H9 (cell line): ENCODE measurements around the gene SNX22. TPM values are rescaled to one million over a fixed set of nuclear protein-coding genes. Genes with fewer than 3 reads are reported as not detected.
A peak's percentile ranks its signal among the peaks of the same experiment; 100 is the strongest.

Experiments used
- DNase-seq: peaks from one replicate; pipeline ENCODE4 v3.0.0-alpha.2; 2017
- H2AFZ ChIP-seq: one replicate; pipeline ENCODE4 v1.6.1; 2013; ENCODE audit warnings: mild to moderate bottlenecking, low read length, control low read depth, moderate library complexity
- H2AK5ac ChIP-seq: 2 replicates; pipeline ENCODE4 v1.6.1; 2013; ENCODE audit warnings: low read length, control low read depth, mixed read lengths; ENCODE audit not compliant: insufficient read length
- H2BK120ac ChIP-seq: one replicate; pipeline ENCODE4 v1.6.1; 2013; ENCODE audit warnings: low read depth, mild to moderate bottlenecking, low read length, control low read depth, inconsistent platforms; ENCODE audit not compliant: poor library complexity, severe bottlenecking
- H2BK12ac ChIP-seq: 2 replicates; pipeline ENCODE4 v1.6.1; 2013; ENCODE audit warnings: low read length, control low read depth, mixed read lengths, low read depth; ENCODE audit not compliant: insufficient read length
- H2BK15ac ChIP-seq: 2 replicates; pipeline ENCODE4 v1.6.1; 2013; ENCODE audit warnings: low read depth, low read length, control low read depth
- H2BK20ac ChIP-seq: one replicate; pipeline ENCODE4 v1.6.1; 2013; ENCODE audit warnings: low read depth, mild to moderate bottlenecking, low read length, control low read depth, inconsistent platforms; ENCODE audit not compliant: poor library complexity, severe bottlenecking
- H2BK5ac ChIP-seq: 2 replicates; pipeline ENCODE4 v1.6.1; 2013; ENCODE audit warnings: low read length, control low read depth, mixed read lengths; ENCODE audit not compliant: insufficient read length
- H3K14ac ChIP-seq: 2 replicates; pipeline ENCODE4 v1.6.1; 2013; ENCODE audit warnings: low read length, control low read depth; ENCODE audit not compliant: insufficient read depth
- H3K18ac ChIP-seq: 2 replicates; pipeline ENCODE4 v1.6.1; 2013; ENCODE audit warnings: low read depth, mild to moderate bottlenecking, mixed read lengths, low read length, control low read depth; ENCODE audit not compliant: insufficient read length
- H3K23ac ChIP-seq: 2 replicates; pipeline ENCODE4 v1.6.1; 2013; ENCODE audit warnings: low read length, control low read depth, mixed read lengths, low read depth; ENCODE audit not compliant: insufficient read length
- H3K23me2 ChIP-seq: 2 replicates; pipeline ENCODE4 v1.6.1; 2013; ENCODE audit warnings: low read depth, mild to moderate bottlenecking, mixed read lengths, low read length, control low read depth; ENCODE audit not compliant: insufficient read length, poor library complexity, severe bottlenecking
- H3K27ac ChIP-seq: 2 replicates; pipeline ENCODE4 v1.5.1; 2013; ENCODE audit warnings: low read length, control low read depth, mixed read lengths, low read depth; ENCODE audit not compliant: insufficient read length
- H3K27me3 ChIP-seq: 2 replicates; pipeline ENCODE4 v1.6.1; 2013; ENCODE audit warnings: low read length, control low read depth, inconsistent platforms; ENCODE audit not compliant: insufficient read depth
- H3K4ac ChIP-seq: 2 replicates; pipeline ENCODE4 v1.6.1; 2013; ENCODE audit warnings: low read depth, mild to moderate bottlenecking, control low read depth, inconsistent platforms, low read length, moderate library complexity
- H3K4me1 ChIP-seq: 2 replicates; pipeline ENCODE4 v1.6.1; 2013; ENCODE audit warnings: low read length, control low read depth, inconsistent platforms; ENCODE audit not compliant: insufficient read depth
- H3K4me2 ChIP-seq: 2 replicates; pipeline ENCODE4 v1.6.1; 2013; ENCODE audit warnings: low read length, control low read depth, mixed read lengths; ENCODE audit not compliant: insufficient read length, insufficient read depth
- H3K56ac ChIP-seq: 2 replicates; pipeline ENCODE4 v1.6.1; 2013; ENCODE audit warnings: low read depth, mild to moderate bottlenecking, mixed read lengths, low read length, control low read depth; ENCODE audit not compliant: insufficient read length
- H3K79me1 ChIP-seq: 2 replicates; pipeline ENCODE4 v1.6.1; 2013; ENCODE audit warnings: low read depth, mild to moderate bottlenecking, moderate library complexity, low read length, control low read depth, inconsistent platforms; ENCODE audit not compliant: insufficient read depth, poor library complexity, severe bottlenecking
- H3K79me2 ChIP-seq: 2 replicates; pipeline ENCODE4 v1.6.1; 2013; ENCODE audit warnings: low read length, control low read depth, inconsistent platforms; ENCODE audit not compliant: insufficient read depth
- H3K9ac ChIP-seq: 2 replicates; pipeline ENCODE4 v1.6.1; 2013; ENCODE audit warnings: low read length, control low read depth, mixed read lengths; ENCODE audit not compliant: insufficient read length; ENCODE audit errors: extremely low read depth
- H3K9me3 ChIP-seq: one replicate; pipeline ENCODE4 v1.6.1; 2013; ENCODE audit warnings: low read depth, low read length, inconsistent platforms; ENCODE audit not compliant: control insufficient read depth
- H3T11ph ChIP-seq: one replicate; pipeline ENCODE4 v1.6.1; 2013; ENCODE audit warnings: mild to moderate bottlenecking, low read length, control low read depth, inconsistent platforms
- H4K20me1 ChIP-seq: one replicate; pipeline ENCODE4 v1.6.1; 2013; ENCODE audit not compliant: control insufficient read depth, insufficient read length, insufficient read depth
- H4K5ac ChIP-seq: 2 replicates; pipeline ENCODE4 v1.6.1; 2013; ENCODE audit warnings: low read depth, mild to moderate bottlenecking, mixed read lengths, low read length, control low read depth; ENCODE audit not compliant: insufficient read length
- H4K8ac ChIP-seq: replicated peaks from 2 replicates; pipeline ENCODE4 v1.6.1; 2013; ENCODE audit warnings: low read length, control low read depth, mixed read lengths, low read depth; ENCODE audit not compliant: insufficient read length
- H4K91ac ChIP-seq: 2 replicates; pipeline ENCODE4 v1.6.1; 2013; ENCODE audit warnings: low read depth, mild to moderate bottlenecking, moderate library complexity, mixed read lengths, low read length, control low read depth; ENCODE audit not compliant: insufficient read length
- H3K27ac Mint-ChIP-seq, 3 experiments: 2 replicates in 2 of 3; 3 replicates in 1 of 3; pipeline ENCODE4 v1.8.0; 2020 to 2021; ENCODE audit warnings: mixed read lengths in 3 of 3, mild to moderate bottlenecking in 1 of 3, moderate library complexity in 1 of 3
- H3K27me3 Mint-ChIP-seq: 2 replicates; pipeline ENCODE4 v1.8.0; 2021; ENCODE audit warnings: low read depth, mild to moderate bottlenecking, moderate library complexity, mixed read lengths
- H3K36me3 Mint-ChIP-seq, 3 experiments: 2 replicates in 2 of 3; 3 replicates in 1 of 3; pipeline ENCODE4 v1.8.0; 2020 to 2021; ENCODE audit warnings: low read depth in 3 of 3, mixed read lengths in 3 of 3; ENCODE audit not compliant: insufficient read depth in 1 of 3
- H3K4me1 Mint-ChIP-seq, 2 experiments: 2 replicates each; pipeline ENCODE4 v1.8.0; 2020; ENCODE audit warnings: mixed read lengths in 2 of 2
- H3K4me3 Mint-ChIP-seq, 2 experiments: 2 replicates in 1 of 2; 3 replicates in 1 of 2; pipeline ENCODE4 v1.8.0; 2020 to 2021; ENCODE audit warnings: mild to moderate bottlenecking in 2 of 2, mixed read lengths in 2 of 2, moderate library complexity in 1 of 2
- H3K9me3 Mint-ChIP-seq, 2 experiments: 2 replicates in 1 of 2; 3 replicates in 1 of 2; pipeline ENCODE4 v1.8.0; 2020; ENCODE audit warnings: mild to moderate bottlenecking in 2 of 2, mixed read lengths in 2 of 2, moderate library complexity in 1 of 2
- CTCF ChIP-seq: fragments of 200-600 bp; sonication (generic); conservative IDR thresholded peaks from 3 replicates; pipeline ENCODE4 v1.8.0; 2021; ENCODE audit warnings: antibody characterized with exemption, mild to moderate bottlenecking
- WGBS: extraction: QIAGEN DNeasy Blood & Tissue Kit; methylation state at CpG from one replicate; pipeline ENCODE4 v1.1.7; 2013; ENCODE audit warnings: missing lambda C conversion rate, low lambda C conversion rate, mixed read lengths; ENCODE audit not compliant: insufficient read length; ENCODE audit errors: extremely low coverage; 5-methylcytosine and 5-hydroxymethylcytosine counted together
- total RNA-seq: library from RNA; stranded (reverse); gene quantifications from 2 replicates; pipeline ENCODE4 v1.2.1, GENCODE V29; 2021

The SNX22 gene
- total RNA-seq, 1 experiment from 2014 or later: 4.8 TPM

- no peak overlapping the region for H2AK5ac ChIP-seq
- H2BK15ac ChIP-seq: no peak overlapping the region
- WGBS: no CpG with 5 or more reads among the region's 5 CpGs
- no peaks in the 10 kb centered on the region for H4K20me1 ChIP-seq
- H3K9me3 ChIP-seq: no peaks in the 10 kb centered on the region
- H3K9ac ChIP-seq: no peak overlapping the region
- H3T11ph ChIP-seq: no peak overlapping the region
- Mint-ChIP-seq H3K4me3 (no peak overlapping the region), H3K9me3 (no peaks in the 10 kb centered on the region), H3K36me3 (peaks cover 0 to 10% (median 9%) of the 10 kb centered on the region in 3 experiments; a peak in 4 of 7 replicates), H3K4me1 (peaks cover 0 to 7% of the 10 kb centered on the region in 2 experiments; a peak in 1 of 4 replicates), H3K27me3 (no peaks in the 10 kb centered on the region), H3K27ac (peak overlapping the region in 1 of 3 experiments; percentile 47; a peak in 1 of 7 replicates)
- no peak overlapping the region for H3K4ac ChIP-seq
- no peak overlapping the region for H3K56ac ChIP-seq
- no peak overlapping the region for H3K18ac ChIP-seq
- no peak for TF ChIP-seq CTCF
- no peak overlapping the region for H2AFZ ChIP-seq
- no peak overlapping the region for H4K8ac ChIP-seq
- no peaks in the 10 kb centered on the region for H3K27me3 ChIP-seq
- H2BK20ac ChIP-seq: no peak overlapping the region
- no peak for DNase-seq
- no peak overlapping the region for H2BK12ac ChIP-seq
- no peaks in the 10 kb centered on the region for H3K4me1 ChIP-seq
- H2BK120ac ChIP-seq: no peak overlapping the region
- H3K4me2 ChIP-seq: no peak overlapping the region
- H4K91ac ChIP-seq: no peak overlapping the region
- no peak overlapping the region for H3K23ac ChIP-seq
- no peaks in the 10 kb centered on the region for H3K23me2 ChIP-seq
- H3K27ac ChIP-seq: no peak overlapping the region
- H3K79me2 ChIP-seq: no peaks in the 10 kb centered on the region
- no peak overlapping the region for H3K14ac ChIP-seq
- no peaks in the 10 kb centered on the region for H3K79me1 ChIP-seq
- no peak overlapping the region for H4K5ac ChIP-seq
- no peak overlapping the region for H2BK5ac ChIP-seq
These were observed 40.7 kb downstream of the SNX22 start for GRCh38 chr15:64191971-64192830.
